ENCODE results near the gene FXYD1. TPM values are rescaled to one million over a fixed set of nuclear protein-coding genes. Genes with fewer than 3 reads are reported as not detected.

The FXYD1 gene
- total RNA-seq, 2 donors from 2014 or later = 1.6 to 9.1 TPM

DNA sequence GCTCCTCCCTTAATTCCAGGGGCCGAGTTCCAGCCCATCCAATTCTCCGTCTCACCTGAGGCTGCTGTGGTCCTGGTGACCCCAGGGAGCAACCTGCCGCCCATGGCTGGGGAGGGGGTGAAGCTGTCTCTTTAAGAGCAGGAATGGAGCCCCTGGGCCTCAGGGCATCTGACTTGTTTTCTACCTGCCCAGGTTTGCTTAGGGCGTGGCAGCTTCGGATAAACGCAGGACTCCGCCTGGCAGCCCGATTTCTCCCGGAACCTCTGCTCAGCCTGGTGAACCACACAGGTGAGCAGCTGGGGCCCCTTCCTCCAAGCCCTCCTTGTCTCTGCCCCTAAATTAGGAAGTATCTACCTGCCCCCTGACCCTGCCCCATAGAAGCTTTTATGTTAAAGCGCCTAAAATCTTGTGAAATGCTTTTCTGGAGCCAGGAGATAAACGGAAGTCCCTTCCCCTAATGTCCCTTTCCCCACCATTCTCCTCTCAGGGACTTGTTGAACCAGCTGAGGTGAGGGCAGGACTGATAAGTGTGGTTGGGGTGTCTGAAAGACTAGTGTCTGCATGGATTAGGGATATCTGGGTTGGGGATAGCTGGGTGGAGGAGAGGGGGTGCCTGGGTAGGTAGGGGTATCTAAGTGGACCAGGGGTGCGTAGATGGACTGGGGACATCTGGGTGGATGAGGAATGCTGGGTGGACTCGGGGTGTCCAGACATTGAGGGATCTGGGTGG is 22.4 kb upstream of the FXYD1 start:
- 41% methylated on average over 10 to 13 of the region's 13 CpGs for WGBS, 2 donors
- Histone ChIP-seq H3K27ac (peak overlapping the region; percentile 6 to 68 (median 36)), H3K36me3 (replicated peaks in 1 of 2; ENCODE audit: insufficient read depth in 1 of 2, low read depth in 2 of 2) (no peaks in the 10 kb centered on the region), H3K9me3 (no peaks in the 10 kb centered on the region), H3K27me3 (no peaks in the 10 kb centered on the region), H3K4me1 (peaks cover 31% of the 10 kb centered on the region), H3K4me3 (peak overlapping the region in 1 of 2 donors; percentile 11)
- TF ChIP-seq POLR2A (IDR thresholded peaks at IDR 0.05) = peak; percentile 31 to 60 (median 47)
- no peak for TF ChIP-seq CTCF (IDR thresholded peaks at IDR 0.05)
- ATAC-seq (peak; percentile 59), DNase-seq (peak; percentile 63 to 82 (median 68))
- intact Hi-C loops (cut with DNase I) = no loop called here

GRCh38 chr19:35117116-35117515 is 21.5 kb upstream of the FXYD1 start:
- H3K9me3 ChIP-seq = no peaks in the 10 kb centered on the region
- DNase-seq = no peak
- intact Hi-C loops (cut with DNase I) = no loop called here
- TF ChIP-seq POLR2A (IDR thresholded peaks at IDR 0.05) (no peak), CTCF (IDR thresholded peaks at IDR 0.05) (no peak)
- WGBS, 2 donors = 63 to 73% methylated on average over 4 to 8 of the region's 8 CpGs
- H3K27me3 ChIP-seq = no peaks in the 10 kb centered on the region
- H3K27ac ChIP-seq = peak overlapping the region in 2 of 4 donors; percentile 37 to 68
- H3K4me3 ChIP-seq = no peak overlapping the region
- H3K36me3 ChIP-seq (replicated peaks in 1 of 2; ENCODE audit: insufficient read depth in 1 of 2, low read depth in 2 of 2) = no peaks in the 10 kb centered on the region
- no peak for ATAC-seq
- peaks cover 31% of the 10 kb centered on the region for H3K4me1 ChIP-seq

DNA sequence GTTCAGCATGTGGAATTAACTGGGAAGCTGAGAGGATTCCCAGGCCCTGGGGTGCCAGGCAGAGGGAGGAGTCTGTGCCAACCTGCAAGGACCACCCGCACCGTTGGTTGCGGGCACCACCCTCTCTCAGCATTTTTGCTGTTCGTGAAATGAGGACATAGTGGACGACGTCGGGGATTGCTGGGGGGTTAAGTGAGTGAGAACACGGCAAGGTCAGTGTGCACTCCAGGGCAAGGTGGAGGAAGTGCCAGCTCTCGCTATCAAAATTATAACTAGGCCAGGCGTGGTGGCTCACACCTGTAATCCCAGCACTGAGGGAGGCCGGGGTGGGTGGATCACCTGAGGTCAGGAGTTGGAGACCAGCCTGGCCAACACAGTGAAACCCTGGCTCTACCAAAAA is 20.8 kb upstream of the FXYD1 start:
- H3K4me3 ChIP-seq = no peak overlapping the region
- intact Hi-C loops (cut with DNase I) = no loop called here
- H3K9me3 ChIP-seq = no peaks in the 10 kb centered on the region
- no peak for ATAC-seq
- 72 to 73% methylated on average over 11 of the region's 11 CpGs for WGBS, 2 donors
- TF ChIP-seq CTCF (IDR thresholded peaks at IDR 0.05) = no peak
- peaks cover 31% of the 10 kb centered on the region for H3K4me1 ChIP-seq
- H3K27me3 ChIP-seq = no peaks in the 10 kb centered on the region
- DNase-seq = peak in 1 of 4 donors; percentile 57
- no peaks in the 10 kb centered on the region for H3K36me3 ChIP-seq (replicated peaks in 1 of 2; ENCODE audit: insufficient read depth in 1 of 2, low read depth in 2 of 2)
- H3K27ac ChIP-seq = no peak overlapping the region

- ATAC-seq = no peak
- peaks cover 32% of the 10 kb centered on the region for H3K4me1 ChIP-seq
Measured at GRCh38 chr19:35118268-35119020, 20.2 kb upstream of the FXYD1 start.

More at GRCh38 chr19:35118268-35119020, 20.2 kb upstream of the FXYD1 start:
- Histone ChIP-seq H3K27ac (peak overlapping the region in 1 of 4 donors; percentile 12), H3K27me3 (no peaks in the 10 kb centered on the region), H3K36me3 (replicated peaks in 1 of 2; ENCODE audit: insufficient read depth in 1 of 2, low read depth in 2 of 2) (no peaks in the 10 kb centered on the region), H3K9me3 (no peaks in the 10 kb centered on the region), H3K4me3 (no peak overlapping the region)
- WGBS, 2 donors = 71 to 78% methylated on average over 9 to 13 of the region's 13 CpGs
- TF ChIP-seq POLR2A (IDR thresholded peaks at IDR 0.05) (no peak), CTCF (IDR thresholded peaks at IDR 0.05) (no peak)
- intact Hi-C loops (cut with DNase I) = no loop called here
- DNase-seq = peak in 2 of 4 donors; percentile 35 to 77
